NT2/D1 (cell line): ENCODE measurements around the gene CRTC1.

Experiments used
- DNase-seq: peaks from one replicate; pipeline ENCODE4 v3.0.0-alpha.2; 2011; ENCODE audit warnings: low read depth, low spot score
- H3K27me3 ChIP-seq: 2 replicates; pipeline ENCODE4 v1.6.0; 2011; ENCODE audit warnings: mild to moderate bottlenecking; ENCODE audit not compliant: insufficient read length, insufficient read depth
- H3K36me3 ChIP-seq: 2 replicates; pipeline ENCODE4 v1.6.1; 2011; ENCODE audit warnings: mild to moderate bottlenecking, low read length, mixed read lengths; ENCODE audit not compliant: insufficient read depth, insufficient read length
- H3K4me1 ChIP-seq: 2 replicates; pipeline ENCODE4 v1.5.1; 2011; ENCODE audit not compliant: insufficient read depth, insufficient read length
- H3K4me3 ChIP-seq: 2 replicates; pipeline ENCODE4 v1.5.1; 2011; ENCODE audit warnings: low read depth; ENCODE audit not compliant: insufficient read length
- H3K9ac ChIP-seq: 2 replicates; pipeline ENCODE4 v1.6.0; 2011; ENCODE audit warnings: low read depth; ENCODE audit not compliant: insufficient read length
- H3K9me3 ChIP-seq: 2 replicates; pipeline ENCODE4 v1.5.1; 2011; ENCODE audit warnings: mild to moderate bottlenecking, low read length; ENCODE audit not compliant: insufficient read depth
- SUZ12 ChIP-seq: IDR thresholded peaks from 2 replicates; pipeline ENCODE4 v1.6.1; 2011; ENCODE audit not compliant: insufficient read length, insufficient read depth; ENCODE audit errors: extremely low read depth
- YY1 ChIP-seq: IDR thresholded peaks from 2 replicates; pipeline ENCODE4 v1.6.1; 2011; ENCODE audit not compliant: insufficient read length, insufficient read depth
- ZNF274 ChIP-seq: IDR thresholded peaks from 2 replicates; pipeline ENCODE4 v1.6.1; 2011; ENCODE audit warnings: mild to moderate bottlenecking, low read depth, low read length

Gene CRTC1

GRCh38 chr19:18777301-18778075, 94.0 kb downstream of the CRTC1 start:
- no peaks in the 10 kb centered on the region for H3K36me3 ChIP-seq
- DNase-seq, result no peak
- no peak for TF ChIP-seq SUZ12
- no peak for TF ChIP-seq ZNF274
- TF ChIP-seq YY1, result no peak
- H3K9me3 ChIP-seq, result no peaks in the 10 kb centered on the region
- no peak overlapping the region for H3K4me3 ChIP-seq
- H3K27me3 ChIP-seq, result peaks cover 44% of the 10 kb centered on the region
- H3K9ac ChIP-seq, result no peak overlapping the region
- H3K4me1 ChIP-seq, result peaks cover 21% of the 10 kb centered on the region

- H3K27me3 ChIP-seq, result peaks cover 43% of the 10 kb centered on the region
- H3K9ac ChIP-seq, result no peak overlapping the region
- no peaks in the 10 kb centered on the region for H3K9me3 ChIP-seq
- H3K36me3 ChIP-seq, result no peaks in the 10 kb centered on the region
- peaks cover 21% of the 10 kb centered on the region for H3K4me1 ChIP-seq
- H3K4me3 ChIP-seq, result no peak overlapping the region
- TF ChIP-seq ZNF274 (no peak), YY1 (no peak), SUZ12 (no peak)
- DNase-seq, result no peak
Observed at GRCh38 chr19:18778076-18778389, 94.6 kb downstream of the CRTC1 start.

- no peak overlapping the region for H3K9ac ChIP-seq
- no peaks in the 10 kb centered on the region for H3K9me3 ChIP-seq
- DNase-seq, result no peak
- no peak overlapping the region for H3K4me3 ChIP-seq
- peaks cover 18% of the 10 kb centered on the region for H3K4me1 ChIP-seq
- peaks cover 47% of the 10 kb centered on the region for H3K27me3 ChIP-seq
- TF ChIP-seq YY1, result no peak
- no peak for TF ChIP-seq SUZ12
- TF ChIP-seq ZNF274, result no peak
- no peaks in the 10 kb centered on the region for H3K36me3 ChIP-seq
Observed at GRCh38 chr19:18778826-18779495, 95.5 kb downstream of the CRTC1 start.

GRCh38 chr19:18780081-18780480, 96.6 kb downstream of the CRTC1 start:
- H3K4me1 ChIP-seq, result peaks cover 15% of the 10 kb centered on the region
- no peak for DNase-seq
- no peaks in the 10 kb centered on the region for H3K9me3 ChIP-seq
- H3K27me3 ChIP-seq, result peaks cover 53% of the 10 kb centered on the region
- TF ChIP-seq YY1 (no peak), SUZ12 (no peak), ZNF274 (no peak)
- H3K9ac ChIP-seq, result no peak overlapping the region
- no peak overlapping the region for H3K4me3 ChIP-seq
- H3K36me3 ChIP-seq, result no peaks in the 10 kb centered on the region

GRCh38 chr19:18780631-18781030, 97.2 kb downstream of the CRTC1 start:
- no peak overlapping the region for H3K4me3 ChIP-seq
- H3K36me3 ChIP-seq, result no peaks in the 10 kb centered on the region
- H3K27me3 ChIP-seq, result peaks cover 58% of the 10 kb centered on the region
- peaks cover 18% of the 10 kb centered on the region for H3K4me1 ChIP-seq
- no peak for DNase-seq
- no peak overlapping the region for H3K9ac ChIP-seq
- TF ChIP-seq YY1, result no peak
- TF ChIP-seq ZNF274, result no peak
- no peak for TF ChIP-seq SUZ12
- H3K9me3 ChIP-seq, result no peaks in the 10 kb centered on the region

- Histone ChIP-seq H3K9me3 (no peaks in the 10 kb centered on the region), H3K4me1 (peaks cover 19% of the 10 kb centered on the region), H3K36me3 (no peaks in the 10 kb centered on the region), H3K27me3 (peaks cover 63% of the 10 kb centered on the region), H3K4me3 (no peak overlapping the region), H3K9ac (no peak overlapping the region)
- DNase-seq, result no peak
- no peak for TF ChIP-seq YY1
- TF ChIP-seq ZNF274, result no peak
- TF ChIP-seq SUZ12, result no peak
Observed at GRCh38 chr19:18781047-18781600, 97.6 kb downstream of the CRTC1 start.

- no peak for DNase-seq
- no peak overlapping the region for H3K9ac ChIP-seq
- no peak overlapping the region for H3K4me3 ChIP-seq
- no peaks in the 10 kb centered on the region for H3K36me3 ChIP-seq
- peaks cover 15% of the 10 kb centered on the region for H3K4me1 ChIP-seq
- H3K27me3 ChIP-seq, result peaks cover 71% of the 10 kb centered on the region
- TF ChIP-seq ZNF274, result no peak
- TF ChIP-seq YY1, result no peak
- TF ChIP-seq SUZ12, result no peak
- H3K9me3 ChIP-seq, result no peaks in the 10 kb centered on the region
Observed at GRCh38 chr19:18781885-18782527, 98.5 kb downstream of the CRTC1 start.
